Activated T-cell treated with anti-CD3 and anti-CD28 coated beads, Interleukin-2, amount 50 U/mL, for 48 hours (primary cell): Measurements from ENCODE around the gene CERS6.
"Not testable (repeated sequence)": the region's sequence is repeated elsewhere in the genome, so short reads cannot be mapped to it uniquely, and the experiment has no call there.

Source experiments
- DNase-seq, 2 experiments: peaks; one replicate each; pipeline ENCODE4 v3.0.0-alpha.2; 2020

Gene CERS6

DNA sequence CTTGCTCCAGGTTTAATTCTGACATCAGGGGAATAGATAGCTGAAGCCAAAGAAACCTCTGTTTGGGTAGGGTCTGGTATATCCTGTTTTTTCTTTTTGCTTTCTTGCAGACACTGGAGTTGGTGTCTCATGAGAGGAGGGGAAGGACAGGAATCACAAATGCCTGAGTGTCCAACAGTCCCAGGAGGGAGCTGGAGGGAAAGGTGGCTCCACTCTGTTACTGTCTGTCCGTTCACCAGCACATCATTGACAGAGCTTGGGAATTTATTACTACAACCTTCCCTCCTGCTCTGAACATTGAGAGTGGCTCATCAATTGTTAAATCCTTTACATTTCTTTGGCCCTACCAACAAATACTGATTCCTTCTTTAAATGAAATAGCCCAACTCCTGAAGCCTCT is 194.1 kb downstream of the CERS6 start:
- no peak for DNase-seq

DNA sequence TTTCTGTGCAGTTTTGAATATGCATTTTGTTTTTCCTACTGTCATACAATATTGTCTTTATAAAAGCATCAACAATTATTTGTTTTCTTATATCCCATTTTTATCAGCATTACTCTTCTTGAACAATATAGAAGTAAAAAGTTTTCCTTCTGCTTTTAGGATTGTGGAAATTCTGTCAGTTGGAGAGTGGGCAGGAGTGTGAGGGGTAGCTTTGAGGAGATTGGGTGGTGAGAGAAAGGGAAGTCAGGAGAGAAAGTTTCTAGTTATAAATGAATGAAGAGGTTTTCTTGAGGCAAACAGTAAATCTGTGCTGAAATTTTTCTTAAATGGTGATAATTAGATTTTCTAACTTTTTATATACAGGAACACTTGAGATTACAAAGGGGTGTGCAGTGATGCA is 194.7 kb downstream of the CERS6 start:
- no peak for DNase-seq

GRCh38 chr2:168652997-168653921 is 197.2 kb downstream of the CERS6 start:
- no peak for DNase-seq

DNA sequence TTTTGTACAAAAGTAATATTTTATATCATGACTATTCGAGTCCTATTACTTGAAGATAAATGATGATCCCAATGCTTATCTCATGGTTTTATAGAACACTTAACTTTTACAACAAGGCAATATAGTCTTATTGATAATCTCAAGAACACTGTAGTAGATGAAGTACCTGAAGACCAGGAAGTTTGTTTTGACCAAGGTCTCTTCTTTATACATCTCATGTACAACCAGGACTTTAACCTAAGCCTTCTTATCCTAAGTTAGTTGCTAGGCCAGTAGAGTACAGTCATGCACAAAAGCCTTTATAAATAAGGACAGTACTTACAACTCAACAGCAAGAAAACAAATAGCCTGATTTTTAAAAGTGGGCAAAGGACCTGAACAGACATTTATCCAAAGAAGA is 198.6 kb downstream of the CERS6 start:
- DNase-seq: no peak

DNA sequence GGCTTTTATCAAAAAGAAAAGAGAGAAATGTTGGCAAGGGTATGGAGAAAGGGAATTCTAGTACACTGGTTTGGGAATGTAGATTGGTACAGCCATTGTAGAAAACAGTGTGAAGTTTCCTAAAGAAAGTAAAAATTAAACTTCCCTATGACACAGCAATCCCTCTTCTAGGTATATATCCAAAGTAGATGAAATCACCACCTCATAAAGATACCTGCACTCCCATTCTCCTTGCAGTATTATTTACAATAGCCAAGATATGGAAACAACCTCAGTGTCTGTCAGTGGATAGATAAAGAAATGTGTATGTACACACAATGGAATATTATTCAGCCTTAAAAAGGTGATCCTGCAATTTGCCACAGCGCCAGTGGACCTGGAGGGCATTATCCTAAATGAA is 199.1 kb downstream of the CERS6 start:
- DNase-seq: no peak

DNA sequence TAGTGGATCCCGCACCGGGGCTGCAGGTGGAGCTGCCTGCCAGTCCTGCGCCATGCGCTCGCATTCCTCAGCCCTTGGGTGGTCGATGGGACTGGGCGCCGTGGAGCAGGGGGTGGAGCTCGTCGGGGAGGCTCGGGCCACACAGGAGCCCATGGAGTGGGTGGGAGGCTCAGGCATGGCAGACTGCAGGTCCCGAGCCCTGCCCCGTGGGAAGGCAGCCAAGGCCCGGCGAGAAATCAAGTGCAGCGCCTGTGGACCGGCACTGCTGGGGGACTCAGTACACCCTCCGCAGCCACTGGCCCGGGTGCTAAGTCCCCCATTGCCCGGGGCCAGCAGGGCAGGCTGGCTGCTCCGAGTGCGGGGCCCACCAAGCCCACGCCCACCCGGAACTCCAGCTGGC is 201.3 kb downstream of the CERS6 start:
- not testable (repeated sequence) for DNase-seq

DNA sequence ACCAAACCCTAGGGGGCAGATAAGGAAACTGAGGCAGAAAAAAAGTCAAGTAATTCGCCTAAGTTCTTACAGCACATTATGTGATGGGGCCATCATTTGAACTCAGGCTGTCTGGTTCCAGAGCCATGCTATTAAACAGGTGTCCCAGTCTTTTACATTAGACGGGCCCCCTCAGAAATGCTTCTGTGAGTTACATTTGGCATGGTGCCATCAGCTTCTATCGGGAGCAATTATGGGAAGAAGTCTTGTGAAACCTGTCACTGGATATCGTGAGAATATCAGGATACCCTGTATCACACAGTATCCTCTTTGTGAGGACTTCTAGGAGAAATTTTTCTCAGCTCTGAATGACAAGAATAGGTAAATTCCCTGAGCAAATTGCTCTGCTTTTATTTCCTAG is 202.6 kb downstream of the CERS6 start:
- DNase-seq: no peak

GRCh38 chr2:168660870-168661862 is 205.1 kb downstream of the CERS6 start:
- no peak for DNase-seq

DNA sequence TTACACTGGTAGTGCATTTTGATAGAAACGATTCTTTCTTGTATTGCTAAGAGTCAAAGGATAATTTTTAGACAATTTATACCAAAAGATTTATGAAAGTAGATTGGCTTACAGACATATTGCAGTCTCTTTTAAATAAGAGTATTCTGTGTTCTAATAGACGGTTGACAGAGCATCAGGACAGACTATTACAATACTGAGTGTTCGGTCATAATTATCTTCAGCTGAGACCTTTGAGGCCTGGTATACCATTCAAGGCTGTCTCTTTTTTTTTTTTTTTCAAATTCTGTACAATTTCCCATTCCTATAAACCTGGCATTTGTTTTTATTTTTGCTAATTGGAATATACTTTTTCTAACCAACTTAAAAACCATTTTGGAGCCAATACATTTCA is 205.8 kb downstream of the CERS6 start:
- no peak for DNase-seq

DNA sequence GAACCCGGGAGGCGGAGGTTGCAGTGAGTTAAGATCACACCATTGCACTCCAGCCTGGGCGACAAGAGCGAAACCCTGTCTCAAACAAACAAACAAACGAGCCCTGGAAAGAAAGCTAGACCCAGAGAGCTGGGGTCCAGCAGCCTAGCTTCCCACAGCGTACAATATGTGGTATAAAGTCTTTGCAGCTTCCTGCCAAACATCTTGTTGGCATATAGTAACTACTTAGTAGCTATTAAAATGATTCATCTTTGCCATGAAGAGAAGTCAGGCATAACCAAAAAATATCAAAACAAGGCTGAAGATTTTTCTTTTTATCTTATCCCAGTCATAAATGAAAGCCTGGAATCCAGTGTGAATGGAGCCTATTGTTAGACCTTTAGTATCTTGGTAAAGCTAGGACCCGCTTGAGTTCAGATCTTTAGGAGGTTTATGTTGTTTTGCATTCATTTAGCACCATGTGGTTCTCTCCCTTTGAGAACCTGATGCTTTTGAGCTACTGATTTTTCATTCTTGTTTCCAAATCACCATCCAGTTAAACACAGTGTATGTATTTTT is 206.7 kb downstream of the CERS6 start:
- DNase-seq: no peak

DNA sequence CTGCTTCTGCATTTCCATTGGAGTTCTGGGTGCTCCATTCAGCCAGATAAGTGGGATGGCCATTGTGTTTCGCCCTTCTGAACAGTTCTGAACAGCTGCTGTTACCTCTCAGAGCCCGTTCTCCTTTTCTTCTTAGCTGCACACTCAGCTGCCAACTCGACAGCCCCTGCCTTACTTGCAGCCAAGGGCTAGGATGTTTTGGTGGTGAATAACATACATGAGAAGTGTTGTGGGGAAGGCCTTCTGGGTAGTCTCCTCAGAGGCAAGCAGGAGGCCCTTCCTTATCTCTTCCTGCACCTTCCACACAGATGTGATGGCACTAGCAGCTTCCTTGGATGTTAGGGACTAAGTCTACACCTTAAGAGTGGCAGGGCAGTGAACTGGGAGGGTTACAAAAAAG is 207.9 kb downstream of the CERS6 start:
- DNase-seq: no peak

GRCh38 chr2:168664715-168665114 is 208.6 kb downstream of the CERS6 start:
- DNase-seq: not testable (repeated sequence)

GRCh38 chr2:168666339-168666738 is 210.3 kb downstream of the CERS6 start:
- DNase-seq: no peak

DNA sequence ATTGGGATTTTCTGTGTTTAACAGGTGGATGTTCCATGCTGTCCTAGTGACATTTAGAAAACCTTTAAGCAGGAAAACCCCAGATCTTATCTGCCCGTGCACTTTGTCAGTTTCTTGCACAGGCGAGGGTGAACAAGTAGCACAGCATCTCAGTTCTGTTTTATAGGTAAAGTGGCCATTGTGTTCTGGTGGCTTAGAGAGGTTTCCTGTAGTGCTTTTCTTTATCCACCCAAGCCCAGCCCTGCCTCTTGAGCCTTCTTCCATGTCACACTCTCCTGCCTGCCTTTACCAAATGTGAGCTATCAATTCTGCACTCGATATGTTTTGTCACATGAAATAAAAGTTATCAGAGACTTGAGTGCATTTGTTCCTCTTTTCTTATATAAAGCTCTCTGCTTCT is 211.1 kb downstream of the CERS6 start:
- DNase-seq: no peak

- no peak for DNase-seq
Observed at GRCh38 chr2:168669151-168669550, 213.1 kb downstream of the CERS6 start.

DNA sequence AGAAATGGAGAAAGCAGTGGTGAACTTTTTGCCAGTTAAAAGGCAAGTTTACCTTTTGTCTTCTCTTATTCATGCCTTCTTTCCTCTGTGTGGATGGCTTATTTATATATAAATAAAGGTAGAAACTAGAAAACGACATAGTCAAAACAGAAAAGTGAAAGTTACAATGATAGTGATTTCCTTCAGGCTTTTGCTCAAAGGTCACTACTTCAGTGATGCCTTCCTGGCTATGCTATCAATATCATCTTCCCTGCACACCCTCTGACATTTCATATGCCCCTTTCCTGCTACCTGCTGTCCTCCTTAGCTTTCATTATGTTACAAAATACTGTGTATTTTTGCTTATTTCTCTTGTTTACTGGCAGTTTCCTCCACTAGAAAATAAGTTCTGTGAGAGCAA is 214.4 kb downstream of the CERS6 start:
- DNase-seq: no peak

- no peak for DNase-seq
Observed at GRCh38 chr2:168671932-168672331, 215.9 kb downstream of the CERS6 start.

- DNase-seq: no peak
Observed at GRCh38 chr2:168673265-168674189, 217.5 kb downstream of the CERS6 start.

DNA sequence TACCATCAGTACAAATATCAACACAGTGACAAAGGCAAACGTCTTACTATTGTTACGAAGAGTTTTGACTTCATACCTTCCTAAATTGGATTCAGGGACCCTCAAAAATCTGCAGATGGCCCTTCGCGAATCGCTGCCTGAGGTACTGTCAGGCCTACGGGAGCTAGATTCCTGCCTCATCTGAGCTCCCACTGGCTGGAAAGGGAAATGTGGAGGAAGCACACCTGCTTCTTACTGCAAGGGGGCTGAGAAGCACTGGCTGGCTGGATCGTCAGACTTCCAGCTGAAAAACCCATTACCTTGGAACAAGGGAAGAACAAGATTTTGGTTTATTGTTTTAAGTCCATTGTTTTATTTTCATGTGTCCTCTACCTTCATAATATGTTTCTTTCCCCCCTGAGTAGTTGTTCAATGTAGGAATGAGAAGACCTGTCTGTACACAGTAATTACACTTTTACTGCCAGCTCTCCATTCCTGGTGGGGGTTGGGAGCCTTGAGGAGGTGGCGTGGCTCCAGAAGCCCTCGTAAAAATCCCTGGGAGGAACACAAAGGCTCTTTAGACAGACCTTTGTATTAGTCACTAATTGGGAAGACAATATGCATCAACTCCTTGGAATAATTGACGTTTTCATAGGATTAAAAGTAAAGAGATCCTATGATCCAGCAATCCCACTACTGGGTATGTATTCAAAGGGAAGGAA is 222.2 kb downstream of the CERS6 start:
- DNase-seq: no peak

- no peak for DNase-seq
Observed at GRCh38 chr2:168679081-168679480, 223.0 kb downstream of the CERS6 start.

- no peak for DNase-seq
Observed at GRCh38 chr2:168679741-168680310, 223.8 kb downstream of the CERS6 start.
